GM12864 (cell line): ENCODE data around the gene PMPCB.

ENCODE experiments used
- DNase-seq: peaks from one replicate; pipeline ENCODE4 v3.0.0-alpha.2; 2011; ENCODE audit warnings: low read depth
- H3K4me3 ChIP-seq: 2 replicates; pipeline ENCODE4 v1.5.1; 2011; ENCODE audit warnings: mild to moderate bottlenecking, low read depth, low read length, control low read depth
- CTCF ChIP-seq: IDR thresholded peaks from 2 replicates; pipeline ENCODE4 v1.5.1; 2011; ENCODE audit warnings: low read depth, mild to moderate bottlenecking, moderate library complexity, low read length, control low read depth, inconsistent platforms; ENCODE audit errors: missing control alignments

PMPCB gene

DNA sequence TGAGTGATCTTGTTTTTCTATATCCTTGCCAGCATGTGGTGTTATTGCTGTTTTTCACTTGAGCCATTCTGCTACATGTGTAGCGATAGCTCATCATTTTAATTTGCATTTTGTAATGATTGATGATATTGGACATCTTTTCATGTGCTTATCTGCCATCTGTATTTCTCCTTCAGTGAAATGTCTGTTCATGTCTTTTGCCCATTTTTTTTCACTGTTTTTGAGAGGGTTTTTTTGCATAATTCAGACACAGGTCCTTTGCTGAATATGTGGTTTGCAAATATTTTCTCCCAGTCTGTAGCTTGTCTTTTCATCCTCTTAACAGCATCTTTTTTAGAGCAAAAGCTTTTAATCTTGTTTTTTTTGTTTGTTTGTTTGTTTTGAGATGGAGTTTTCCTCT is 3.7 kb upstream of the PMPCB start:
- no peak for DNase-seq
- no peak for TF ChIP-seq CTCF
- H3K4me3 ChIP-seq, result no peak overlapping the region

DNA sequence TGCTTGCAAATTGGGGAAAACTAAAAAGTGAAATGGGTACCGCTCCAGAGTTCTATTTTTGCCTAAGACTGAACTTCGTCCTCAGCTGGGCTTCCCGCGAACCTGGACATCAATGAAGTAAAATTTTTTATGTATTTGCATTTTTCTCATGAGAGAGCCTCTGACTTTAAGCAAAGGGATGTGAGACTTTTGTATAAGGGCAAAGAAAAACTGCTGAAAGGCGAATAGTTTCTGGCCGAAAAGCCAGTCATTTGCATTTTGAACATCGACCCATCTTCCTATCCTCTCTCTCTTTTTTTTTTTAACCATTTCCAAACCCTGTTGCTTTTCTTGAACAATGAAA is 573 bp downstream of the PMPCB start:
- TF ChIP-seq CTCF, result no peak
- DNase-seq, result no peak
- H3K4me3 ChIP-seq, result peak overlapping the region; percentile 70

GRCh38 chr7:103299660-103300059 is 2.4 kb downstream of the PMPCB start:
- TF ChIP-seq CTCF, result no peak
- H3K4me3 ChIP-seq, result no peak overlapping the region
- no peak for DNase-seq

- TF ChIP-seq CTCF, result no peak
- no peak overlapping the region for H3K4me3 ChIP-seq
- no peak for DNase-seq
These were observed 4.2 kb downstream of the PMPCB start for GRCh38 chr7:103301441-103301840.

DNA sequence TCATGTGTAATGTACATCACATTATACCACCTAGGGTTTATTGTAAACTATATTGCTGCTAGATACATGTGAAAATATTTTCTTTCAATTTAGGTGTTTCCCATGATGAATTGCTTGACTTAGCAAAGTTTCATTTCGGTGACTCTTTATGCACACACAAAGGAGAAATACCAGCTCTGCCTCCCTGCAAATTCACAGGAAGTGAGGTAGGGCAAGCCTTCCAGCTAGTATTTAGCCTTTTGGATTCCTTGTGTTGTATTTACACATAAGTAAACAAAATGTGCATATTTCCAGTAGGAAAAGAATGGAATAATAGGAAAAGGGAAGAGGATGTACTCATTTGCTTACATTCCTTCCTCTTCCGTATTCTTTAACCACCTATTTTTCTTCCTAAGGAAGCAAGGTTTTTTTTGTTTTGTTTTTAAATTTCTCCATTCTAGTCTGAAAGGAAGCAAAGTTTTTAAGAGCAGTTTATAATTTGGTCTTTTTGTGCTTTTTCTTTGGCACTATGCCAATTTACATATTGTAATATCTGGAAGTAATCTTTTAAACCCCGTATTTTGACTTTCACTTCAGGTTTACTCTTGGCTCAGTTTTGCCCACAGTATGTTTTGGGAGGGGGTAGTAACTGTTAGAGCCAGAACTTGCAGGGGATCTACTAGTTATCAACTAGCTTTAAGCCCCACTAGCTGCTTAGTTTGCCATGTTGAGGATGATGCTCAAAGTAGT is 10.4 kb downstream of the PMPCB start:
- DNase-seq, result no peak
- H3K4me3 ChIP-seq, result no peak overlapping the region
- TF ChIP-seq CTCF, result no peak

DNA sequence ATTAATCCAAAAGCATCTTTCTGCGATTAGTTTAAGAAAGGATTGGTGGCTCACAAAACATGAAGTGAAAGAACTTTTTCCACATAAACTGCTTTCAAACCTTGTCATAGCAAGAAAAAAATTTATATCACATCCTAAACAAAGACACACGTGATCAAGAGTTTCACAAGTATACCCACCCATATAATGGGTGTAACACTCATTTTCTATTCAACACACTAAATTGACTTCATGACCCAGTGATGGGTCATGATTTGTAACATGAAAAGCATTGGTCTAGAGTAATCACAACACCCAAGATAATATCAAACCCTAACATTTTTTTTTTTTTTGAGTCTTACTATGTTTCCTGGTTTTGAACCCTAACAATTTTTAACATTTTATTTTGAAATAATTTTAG is 17.6 kb downstream of the PMPCB start:
- H3K4me3 ChIP-seq, result no peak overlapping the region
- TF ChIP-seq CTCF, result no peak
- DNase-seq, result no peak

DNA sequence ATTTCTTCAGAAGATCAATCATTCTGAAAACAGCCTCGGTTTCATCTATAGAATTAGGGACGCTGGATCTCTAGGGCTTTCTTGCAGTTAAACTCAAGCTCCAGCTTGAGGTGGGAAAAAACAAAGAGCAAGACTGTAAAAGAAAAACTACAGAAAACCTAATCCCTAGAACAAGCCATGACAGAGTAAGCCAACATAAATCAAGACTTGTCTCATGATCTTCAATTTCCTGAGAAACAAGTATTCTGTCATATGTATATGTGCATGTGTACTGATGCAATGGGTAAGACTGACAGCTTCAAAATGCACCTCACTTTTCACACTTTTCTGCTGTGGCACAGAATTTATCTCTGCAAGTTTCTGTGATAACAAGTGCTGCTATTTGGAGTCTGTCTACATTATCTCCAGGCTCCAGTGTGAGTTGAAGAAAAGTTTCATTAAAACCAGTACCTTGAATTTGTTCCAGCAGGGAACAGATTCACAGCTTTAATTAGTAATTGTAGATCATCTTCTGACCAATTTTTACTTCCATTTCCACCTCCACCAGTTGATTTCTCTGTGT is 19.2 kb downstream of the PMPCB start:
- no peak overlapping the region for H3K4me3 ChIP-seq
- TF ChIP-seq CTCF, result no peak
- no peak for DNase-seq
